ENCODE measurements around the gene CRYGC. TPM values are rescaled to one million over a fixed set of nuclear protein-coding genes. Genes with fewer than 3 reads are reported as not detected.

The CRYGC gene
- total RNA-seq, 4 donors from 2014 or later = not detected

DNA sequence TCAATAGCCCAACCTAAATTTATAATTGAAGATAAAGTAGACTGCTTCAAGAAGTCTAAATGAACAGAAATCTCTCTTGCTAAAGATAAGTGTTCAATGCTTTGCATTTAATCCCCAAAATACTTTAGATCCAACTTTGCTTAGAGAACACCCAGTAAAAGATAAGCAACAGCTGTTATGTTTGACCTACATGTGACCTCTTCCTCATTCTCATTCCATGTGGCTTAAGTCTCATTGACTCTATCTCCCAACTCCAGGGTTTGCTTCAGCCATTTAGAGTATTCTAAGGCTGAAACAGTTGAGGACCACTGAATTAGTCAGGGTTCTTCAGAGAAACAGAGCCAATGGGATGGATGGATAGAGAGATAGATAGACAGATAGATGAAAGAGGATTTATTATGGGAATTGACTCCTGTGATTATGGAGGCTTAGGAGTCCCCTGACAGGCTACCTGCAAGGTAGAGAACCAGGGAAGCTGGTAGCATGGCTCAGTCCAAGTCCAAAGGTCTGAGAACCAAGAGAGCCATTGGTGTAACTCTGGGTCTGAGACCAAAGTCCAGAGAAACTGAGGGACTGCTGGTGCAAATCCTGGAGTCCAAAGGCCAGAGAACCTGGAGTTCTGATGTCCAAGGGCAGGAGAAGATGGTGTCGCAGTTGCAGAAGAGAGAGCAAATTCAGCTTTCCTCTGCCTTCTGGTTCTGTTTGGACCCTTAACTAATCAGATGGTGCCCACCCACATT, 37.4 kb downstream of the CRYGC start:
- Histone ChIP-seq H3K4me3 (no peak overlapping the region), H3K4me1 (no peaks in the 10 kb centered on the region), H3K9me3 (no peaks in the 10 kb centered on the region), H3K27ac (no peak overlapping the region), H3K36me3 (no peaks in the 10 kb centered on the region), H3K27me3 (no peaks in the 10 kb centered on the region)
- 100% methylated on average over 1 of the region's 1 CpG for WGBS, 2 donors
- TF ChIP-seq POLR2A (IDR thresholded peaks at IDR 0.05) = no peak
- TF ChIP-seq, protein P1, sequence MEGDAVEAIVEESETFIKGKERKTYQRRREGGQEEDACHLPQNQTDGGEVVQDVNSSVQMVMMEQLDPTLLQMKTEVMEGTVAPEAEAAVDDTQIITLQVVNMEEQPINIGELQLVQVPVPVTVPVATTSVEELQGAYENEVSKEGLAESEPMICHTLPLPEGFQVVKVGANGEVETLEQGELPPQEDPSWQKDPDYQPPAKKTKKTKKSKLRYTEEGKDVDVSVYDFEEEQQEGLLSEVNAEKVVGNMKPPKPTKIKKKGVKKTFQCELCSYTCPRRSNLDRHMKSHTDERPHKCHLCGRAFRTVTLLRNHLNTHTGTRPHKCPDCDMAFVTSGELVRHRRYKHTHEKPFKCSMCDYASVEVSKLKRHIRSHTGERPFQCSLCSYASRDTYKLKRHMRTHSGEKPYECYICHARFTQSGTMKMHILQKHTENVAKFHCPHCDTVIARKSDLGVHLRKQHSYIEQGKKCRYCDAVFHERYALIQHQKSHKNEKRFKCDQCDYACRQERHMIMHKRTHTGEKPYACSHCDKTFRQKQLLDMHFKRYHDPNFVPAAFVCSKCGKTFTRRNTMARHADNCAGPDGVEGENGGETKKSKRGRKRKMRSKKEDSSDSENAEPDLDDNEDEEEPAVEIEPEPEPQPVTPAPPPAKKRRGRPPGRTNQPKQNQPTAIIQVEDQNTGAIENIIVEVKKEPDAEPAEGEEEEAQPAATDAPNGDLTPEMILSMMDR (IDR thresholded peaks at IDR 0.05) = no peak
- DNase-seq = no peak
- intact Hi-C loops (cut with DNase I) = no loop called here

DNA sequence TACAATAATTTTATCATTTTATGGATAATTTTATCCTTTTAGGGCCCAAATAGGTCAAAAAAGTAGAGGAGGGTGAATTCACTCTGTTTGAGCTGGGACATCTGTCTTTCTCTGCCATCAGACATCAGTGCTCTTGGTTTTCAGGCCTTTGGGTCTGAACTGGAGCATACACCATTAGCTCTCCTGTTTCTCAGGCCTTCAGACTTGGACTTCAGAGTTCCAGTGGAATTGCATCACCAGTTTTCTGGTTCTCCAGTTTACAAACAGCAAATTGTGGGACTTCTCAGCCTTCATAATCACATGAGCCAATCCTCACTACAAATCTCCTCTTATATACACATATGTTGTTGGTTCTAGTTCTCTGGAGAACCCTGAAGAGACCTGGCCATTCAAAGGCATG, 39.2 kb downstream of the CRYGC start:
- no peaks in the 10 kb centered on the region for H3K9me3 ChIP-seq
- no peak overlapping the region for H3K4me3 ChIP-seq
- DNase-seq = no peak
- no peaks in the 10 kb centered on the region for H3K27me3 ChIP-seq
- no peaks in the 10 kb centered on the region for H3K4me1 ChIP-seq
- TF ChIP-seq, protein P1 (IDR thresholded peaks at IDR 0.05) = no peak
- H3K27ac ChIP-seq = no peak overlapping the region
- no peaks in the 10 kb centered on the region for H3K36me3 ChIP-seq
- intact Hi-C loops (cut with DNase I) = no loop called here

DNA sequence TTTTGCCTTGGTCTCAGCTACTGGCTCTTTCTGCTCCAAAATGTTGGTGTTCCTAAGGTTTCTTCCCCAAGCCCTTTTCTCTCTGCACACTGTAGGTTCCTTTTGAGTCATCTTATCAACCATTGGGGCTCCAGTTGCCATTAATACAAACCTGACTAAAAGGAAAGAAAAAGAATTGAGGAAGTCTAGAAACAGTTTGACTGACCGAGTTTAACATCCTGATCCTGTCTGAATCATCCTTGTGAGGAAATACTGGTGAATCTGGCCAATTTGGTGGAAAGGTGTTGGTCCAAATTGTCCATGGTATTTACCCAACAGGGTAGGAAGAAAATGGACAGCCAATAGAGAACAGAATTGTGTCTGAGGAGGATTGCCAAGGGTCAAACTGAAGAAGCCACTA, 43.6 kb downstream of the CRYGC start:
- Histone ChIP-seq H3K36me3 (no peaks in the 10 kb centered on the region), H3K4me1 (no peaks in the 10 kb centered on the region), H3K4me3 (no peak overlapping the region), H3K9me3 (no peaks in the 10 kb centered on the region), H3K27me3 (no peaks in the 10 kb centered on the region), H3K27ac (no peak overlapping the region)
- intact Hi-C loops (cut with DNase I) = no loop called here
- no peak for DNase-seq
- 11 to 17% methylated on average over 1 of the region's 1 CpG for WGBS, 2 donors
- TF ChIP-seq POLR2A (IDR thresholded peaks at IDR 0.05) = no peak

DNA sequence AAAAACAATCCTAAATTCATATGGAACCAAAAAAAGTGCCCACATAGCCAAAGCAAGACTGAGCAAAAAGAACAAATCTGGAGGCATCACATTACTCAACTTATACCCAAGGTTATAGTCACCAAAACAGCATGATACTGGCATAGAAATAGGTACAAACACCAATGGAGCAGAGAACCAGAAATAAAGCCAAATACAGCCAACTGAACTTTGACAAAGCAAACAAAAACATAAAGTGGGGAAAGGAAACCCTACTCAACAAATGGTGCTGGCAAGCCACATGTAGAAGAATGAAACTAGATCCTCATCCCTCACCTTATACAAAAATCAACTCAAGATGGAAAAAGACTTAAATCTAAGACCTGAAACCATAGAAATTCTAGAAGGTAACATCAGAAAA, 45.8 kb downstream of the CRYGC start:
- no peak overlapping the region for H3K4me3 ChIP-seq
- no peak for DNase-seq
- no peak overlapping the region for H3K27ac ChIP-seq
- TF ChIP-seq, protein P1 (IDR thresholded peaks at IDR 0.05) = no peak
- no peak for TF ChIP-seq POLR2A (IDR thresholded peaks at IDR 0.05)
- no peaks in the 10 kb centered on the region for H3K36me3 ChIP-seq
- intact Hi-C loops (cut with DNase I) = no loop called here
- peaks cover 0 to 7% (median 0%) of the 10 kb centered on the region in 4 donors for H3K27me3 ChIP-seq
- H3K4me1 ChIP-seq = no peaks in the 10 kb centered on the region
- no peaks in the 10 kb centered on the region for H3K9me3 ChIP-seq

Other genes starting within 250 kb of the CRYGC start
- gene PLEKHM3, start 104.3 kb downstream of the CRYGC start, total RNA-seq = 10 to 100 TPM in 1 of 4 donors, 1 to 10 TPM in 3; 3.7 to 19.3 (median 6.7) TPM
- not detected for gene CRYGD, start 5.3 kb downstream of the CRYGC start, total RNA-seq
- not detected for gene CRYGB, start 16.3 kb upstream of the CRYGC start, total RNA-seq
- gene CRYGA, start 33.8 kb upstream of the CRYGC start, total RNA-seq = not detected
- not detected for gene C2orf80, start 60.2 kb upstream of the CRYGC start, total RNA-seq
- gene IDH1, start 125.2 kb upstream of the CRYGC start, total RNA-seq = 100 to 1,000 TPM; 108 to 223 (median 142) TPM
- gene PIKFYVE, start 136.4 kb upstream of the CRYGC start, total RNA-seq = 10 to 100 TPM; 10.5 to 25.7 (median 12.5) TPM

All from esophagus squamous epithelium (tissue), 5 donors.